ENCODE results near the gene SLC2A3. TPM values are rescaled to one million over a fixed set of nuclear protein-coding genes. Genes with fewer than 3 reads are reported as not detected.

Gene SLC2A3
- total RNA-seq, 1 donor from 2014 or later, result 57.1 TPM

Small RNA genes within 50 kb of the gene (small RNA-seq; reads per million reads assigned to genes)
- not detected for gene RF00019

Other genes starting within 250 kb of the SLC2A3 start
- not detected for gene GDF3, start 240.4 kb downstream of the SLC2A3 start, total RNA-seq
- not detected for gene DPPA3, start 224.8 kb downstream of the SLC2A3 start, total RNA-seq
- gene CLEC4C, start 188.8 kb downstream of the SLC2A3 start, total RNA-seq, result not detected
- gene NANOGNB, start 171.0 kb downstream of the SLC2A3 start, total RNA-seq, result not detected
- not detected for gene NANOG, start 146.8 kb downstream of the SLC2A3 start, total RNA-seq
- gene SLC2A14, start 63.3 kb downstream of the SLC2A3 start, total RNA-seq, result not detected
- 7.3 TPM for gene FOXJ2, start 96.5 kb upstream of the SLC2A3 start, total RNA-seq
- gene C3AR1, start 130.2 kb upstream of the SLC2A3 start, total RNA-seq, result 3.1 TPM
- 174 TPM for gene NECAP1, start 146.1 kb upstream of the SLC2A3 start, total RNA-seq
- 0.31 TPM for gene CLEC4A, start 187.4 kb upstream of the SLC2A3 start, total RNA-seq
- not detected for gene ZNF705A, start 220.8 kb upstream of the SLC2A3 start, total RNA-seq